K562 (cell line): ENCODE data around the gene ZNF814. TPM values are rescaled to one million over a fixed set of nuclear protein-coding genes. Genes with fewer than 3 reads are reported as not detected.

Source experiments
- ATAC-seq: fragments of 200-7000 bp; cut with Tn5 transposase; 3 replicates; pipeline ENCODE4 v1.9.1; 2020; ENCODE audit warnings: moderate library complexity
- BruUV-seq: library from RNA; stranded (reverse); fragments of 400-500 nt; replicated peaks from 2 replicates; lab custom pipeline; 2021; lab: Mats Ljungman, UMichigan
- CTCF ChIA-PET: fragments of 300-600 bp; formaldehyde crosslinking; extraction: SDS; loops from one replicate; lab custom pipeline; 2021; ENCODE audit warnings: low intra/inter-chr PET ratio; lab: Yijun Ruan, JAX
- POLR2A ChIA-PET: fragments of 300-600, 350-650 bp; sonication (Branson Sonifier 250); formaldehyde crosslinking; extraction: SDS; loops from one replicate; lab custom pipeline; 2021; ENCODE audit warnings: antibody characterized with exemption, inconsistent platforms; lab: Yijun Ruan, JAX
- DNase-seq, 4 experiments: peaks; one replicate each; pipeline versions ENCODE4 v3.0.0 to v3.0.0-alpha.2; 2011 to 2018; ENCODE audit warnings: low spot score in 3 of 4, mixed read lengths in 3 of 4; ENCODE audit errors: extremely low read depth in 1 of 4
- FAIRE-seq: peaks from 2 replicates; lab custom pipeline; 2011; peaks lifted over from hg19 to GRCh38; lab: Jason Lieb, UNC
- H2AFZ ChIP-seq: 2 replicates; pipeline ENCODE4 v1.6.0; 2011; ENCODE audit warnings: low read depth, low read length, control low read depth, inconsistent platforms
- H3K27ac ChIP-seq: fragments of 200-600 bp; 3 replicates; pipeline ENCODE4 v1.8.0; 2011; ENCODE audit warnings: low read depth, mild to moderate bottlenecking, control low read depth, inconsistent platforms, low read length, moderate library complexity, mixed read lengths; ENCODE audit errors: extremely low read depth
- H3K27me3 ChIP-seq, 2 experiments: fragments of 300-600 bp in 1 of 2; 2 replicates in 1 of 2; 3 replicates in 1 of 2; pipeline versions ENCODE4 v1.6.0 to v1.8.0; 2011; ENCODE audit warnings: inconsistent platforms in 2 of 2, low read length in 2 of 2, mild to moderate bottlenecking in 1 of 2, mixed read lengths in 1 of 2, moderate library complexity in 1 of 2; ENCODE audit not compliant: control insufficient read depth in 2 of 2, insufficient read depth in 2 of 2
- H3K36me3 ChIP-seq: fragments of 300-600 bp; 3 replicates; pipeline ENCODE4 v1.8.0; 2011; ENCODE audit warnings: mild to moderate bottlenecking, low read length, inconsistent platforms; ENCODE audit not compliant: control insufficient read depth, insufficient read depth
- H3K4me1 ChIP-seq, 2 experiments: fragments of 200-600 bp in 1 of 2; replicated peaks in 1 of 2; 2 replicates in 1 of 2; 3 replicates in 1 of 2; pipeline versions ENCODE4 v1.5.1 to v1.8.0; 2011; ENCODE audit warnings: inconsistent platforms in 2 of 2, low read length in 2 of 2, mild to moderate bottlenecking in 1 of 2, mixed read lengths in 1 of 2, moderate library complexity in 1 of 2; ENCODE audit not compliant: control insufficient read depth in 2 of 2, insufficient read depth in 2 of 2
- H3K4me2 ChIP-seq: 2 replicates; pipeline ENCODE4 v1.6.1; 2011; ENCODE audit warnings: low read length, control low read depth, inconsistent platforms, mixed read lengths; ENCODE audit not compliant: insufficient read depth
- H3K4me3 ChIP-seq: fragments of 200-600 bp; sonication (generic), shearing (Covaris generic); 2 replicates; pipeline ENCODE4 v1.5.1; 2016; ENCODE audit warnings: control low read depth, inconsistent platforms
- H3K79me2 ChIP-seq: fragments of 200-600 bp; 3 replicates; pipeline ENCODE4 v1.8.0; 2011; ENCODE audit warnings: low read length, inconsistent platforms; ENCODE audit not compliant: control insufficient read depth, insufficient read depth
- H3K9ac ChIP-seq, 2 experiments: 2 replicates each; pipeline versions ENCODE4 v1.6.0 to v1.6.1; 2011; ENCODE audit warnings: low read depth in 2 of 2, low read length in 2 of 2, control low read depth in 1 of 2, inconsistent platforms in 1 of 2, mild to moderate bottlenecking in 1 of 2, mixed read lengths in 1 of 2; ENCODE audit not compliant: insufficient read depth in 1 of 2
- H3K9me1 ChIP-seq: one replicate; pipeline ENCODE4 v1.6.0; 2011; ENCODE audit warnings: inconsistent platforms, mild to moderate bottlenecking, low read length, moderate library complexity; ENCODE audit not compliant: control insufficient read depth, insufficient read depth
- H3K9me3 ChIP-seq: replicated peaks from 2 replicates; pipeline ENCODE4 v1.5.1; 2011; ENCODE audit warnings: low read depth, low read length, inconsistent platforms; ENCODE audit not compliant: control insufficient read depth, insufficient read depth
- H4K20me1 ChIP-seq: replicated peaks from 2 replicates; pipeline ENCODE4 v1.6.1; 2011; ENCODE audit warnings: low read length, inconsistent platforms, mixed read lengths; ENCODE audit not compliant: control insufficient read depth, insufficient read depth
- ATF1 ChIP-seq, 2 experiments: fragments of 450-650 bp in 1 of 2; IDR thresholded peaks; 2 replicates each; pipeline ENCODE4 v1.6.1; 2016; ENCODE audit warnings: missing compliant biosample characterization in 1 of 2, missing genetic modification characterization in 1 of 2
- ATF7 ChIP-seq: fragments of 450-650 bp; IDR thresholded peaks from 2 replicates; pipeline ENCODE4 v1.7.1; 2014; ENCODE audit warnings: mild to moderate bottlenecking, moderate library complexity
- CEBPG ChIP-seq, 3 experiments: fragments of 200-800 bp in 1 of 3; sonication (Bioruptor generic) in 1 of 3; sonication (generic) in 1 of 3; formaldehyde crosslinking in 1 of 3; IDR thresholded peaks in 2 of 3; conservative IDR thresholded peaks in 1 of 3; 2 replicates each; pipeline versions ENCODE4 v1.6.1 to v1.8.0; 2016 to 2022; ENCODE audit warnings: missing compliant biosample characterization in 2 of 3, missing genetic modification characterization in 2 of 3, mild to moderate bottlenecking in 1 of 3, missing genetic modification reagents in 1 of 3
- CSDE1 ChIP-seq, 2 experiments: fragments of 450-650 bp; IDR thresholded peaks; 2 replicates each; pipeline ENCODE4 v1.6.1; 2016; ENCODE audit warnings: mild to moderate bottlenecking in 1 of 2
- DIDO1 ChIP-seq: fragments of 450-650 bp; IDR thresholded peaks from 2 replicates; pipeline ENCODE4 v1.6.1; 2016; ENCODE audit warnings: low read depth, missing biosample characterization, missing genetic modification characterization
- DMBX1 ChIP-seq: fragments of 250-450 bp; sonication (Bioruptor Pico); IDR thresholded peaks from 2 replicates; pipeline ENCODE4 v1.8.0; 2022; ENCODE audit warnings: inconsistent platforms, mild to moderate bottlenecking, moderate library complexity, borderline replicate concordance
- ELF1 ChIP-seq: fragments of 200-800 bp; sonication (Bioruptor generic); IDR thresholded peaks from 2 replicates; pipeline ENCODE4 v1.6.1; 2016; ENCODE audit warnings: missing genetic modification characterization, missing compliant biosample characterization
- ELF4 ChIP-seq: fragments of 450-650 bp; formaldehyde crosslinking; IDR thresholded peaks from 2 replicates; pipeline ENCODE4 v1.4.0; 2022; ENCODE audit warnings: missing genetic modification characterization
- HCFC1 ChIP-seq: IDR thresholded peaks from 2 replicates; pipeline ENCODE4 v1.6.1; 2012; ENCODE audit warnings: low read depth, low read length, improper control_type of control experiment
- KAT7 ChIP-seq: sonication (generic); formaldehyde crosslinking; IDR thresholded peaks from 2 replicates; pipeline ENCODE4 v1.8.0; 2022; ENCODE audit warnings: missing genetic modification reagents, mild to moderate bottlenecking, borderline replicate concordance
- KDM5B ChIP-seq: fragments of 200-600 bp; sonication (generic); IDR thresholded peaks from 2 replicates; pipeline ENCODE4 v1.6.1; 2012; ENCODE audit warnings: low read depth, mild to moderate bottlenecking, moderate library complexity, low read length, control low read depth, inconsistent platforms; ENCODE audit not compliant: insufficient replicate concordance
- MAFF ChIP-seq: IDR thresholded peaks from 2 replicates; pipeline ENCODE4 v1.6.1; 2012; ENCODE audit warnings: low read length, improper control_type of control experiment
- POLR2AphosphoS5 ChIP-seq: IDR thresholded peaks from 2 replicates; pipeline ENCODE4 v1.6.1; 2011; ENCODE audit warnings: mild to moderate bottlenecking, low read depth, low read length, moderate library complexity; ENCODE audit not compliant: control insufficient read depth, insufficient read depth
- SMAD2 ChIP-seq: fragments of 150-350 bp; IDR thresholded peaks from 2 replicates; pipeline ENCODE4 v1.6.1; 2014; ENCODE audit warnings: low read depth, mild to moderate bottlenecking, low read length
- ZNF699 ChIP-seq: fragments of 250-450 bp; sonication (Bioruptor Pico); IDR thresholded peaks from 2 replicates; pipeline ENCODE4 v1.8.0; 2021; ENCODE audit warnings: mild to moderate bottlenecking, moderate library complexity; ENCODE audit not compliant: insufficient replicate concordance
- WGBS: fragments of 100-300 bp; shearing (Covaris generic); methylation state at CpG from one replicate; pipeline ENCODE4 v1.1.6; 2016; ENCODE audit warnings: low coverage, mixed read lengths; ENCODE audit not compliant: insufficient coverage; ENCODE audit errors: missing lambda C conversion rate; 5-methylcytosine and 5-hydroxymethylcytosine counted together
- in situ Hi-C: fragments of 300-500 bp; cut with MboI; formaldehyde crosslinking; loops from 4 replicates; pipeline ENCODE4 v1.15.0; 2018; ENCODE audit warnings: inconsistent platforms, mixed read lengths
- intact Hi-C: fragments of 100-400 bp; cut with micrococcal nuclease; formaldehyde crosslinking; loops from 2 replicates; pipeline ENCODE4 v1.14.2; 2022
- polyA plus RNA-seq, 8 experiments: library from polyadenylated mRNA; depleted of rRNA in 4 of 8; stranded (reverse) in 5 of 8; unstranded in 3 of 8; fragments of >200 nt; fragmentation: Nextera tagmentation in 2 of 8; fragmentation: Illumina TruSeq in 1 of 8; extraction: Ambion mirVana in 2 of 8; extraction: Trizol in 1 of 8; gene quantifications; 2 replicates each; pipeline versions ENCODE4 v1.2.1 to v1.2.3, GENCODE V29; 2011 to 2014; ENCODE audit warnings: inconsistent platforms in 1 of 8, missing spikeins in 1 of 8
- total RNA-seq, 7 experiments: library from RNA; depleted of rRNA in 6 of 7; stranded (reverse); fragments of >200 nt in 6 of 7; fragmentation: Illumina TruSeq in 2 of 7; extraction: Trizol in 2 of 7; gene quantifications; 2 replicates each; pipeline versions ENCODE4 v1.2.1 to v1.2.3, GENCODE V29; 2011 to 2021; ENCODE audit warnings: low replicate concordance in 1 of 7
- TF ChIP-seq, protein P1 (sequence below): sonication (generic); formaldehyde crosslinking; IDR thresholded peaks from 2 replicates; pipeline ENCODE4 v1.5.0; 2020; ENCODE audit warnings: missing genetic modification reagents

Gene ZNF814
- total and polyA plus RNA-seq, 9 of the 15 experiments (the other 6 are each of a cell fraction or from before 2014, with no cell fraction given) = 0.42 to 3.5 (median 1.9) TPM

DNA sequence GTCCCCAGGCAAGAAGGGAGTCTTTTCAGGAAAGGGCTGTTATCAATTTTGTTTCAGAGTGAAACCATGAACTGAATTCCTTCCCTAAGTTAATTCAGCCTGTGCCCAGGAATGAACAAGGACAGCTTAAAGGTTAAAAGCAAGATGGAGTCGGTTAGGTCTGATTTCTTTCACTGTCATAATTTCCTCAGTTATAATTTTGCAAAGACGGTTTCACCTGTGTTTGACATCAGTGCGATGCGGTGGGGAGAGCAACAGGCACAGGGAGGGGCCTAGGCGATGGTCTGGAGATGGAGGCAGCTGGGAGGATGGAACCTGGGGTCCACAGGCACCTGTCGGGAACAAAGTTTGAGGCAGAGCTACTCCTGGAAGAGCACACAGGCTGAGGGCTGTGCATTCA is 68.2 kb downstream of the ZNF814 start (continued):
- no peak for TF ChIP-seq KDM5B

DNA sequence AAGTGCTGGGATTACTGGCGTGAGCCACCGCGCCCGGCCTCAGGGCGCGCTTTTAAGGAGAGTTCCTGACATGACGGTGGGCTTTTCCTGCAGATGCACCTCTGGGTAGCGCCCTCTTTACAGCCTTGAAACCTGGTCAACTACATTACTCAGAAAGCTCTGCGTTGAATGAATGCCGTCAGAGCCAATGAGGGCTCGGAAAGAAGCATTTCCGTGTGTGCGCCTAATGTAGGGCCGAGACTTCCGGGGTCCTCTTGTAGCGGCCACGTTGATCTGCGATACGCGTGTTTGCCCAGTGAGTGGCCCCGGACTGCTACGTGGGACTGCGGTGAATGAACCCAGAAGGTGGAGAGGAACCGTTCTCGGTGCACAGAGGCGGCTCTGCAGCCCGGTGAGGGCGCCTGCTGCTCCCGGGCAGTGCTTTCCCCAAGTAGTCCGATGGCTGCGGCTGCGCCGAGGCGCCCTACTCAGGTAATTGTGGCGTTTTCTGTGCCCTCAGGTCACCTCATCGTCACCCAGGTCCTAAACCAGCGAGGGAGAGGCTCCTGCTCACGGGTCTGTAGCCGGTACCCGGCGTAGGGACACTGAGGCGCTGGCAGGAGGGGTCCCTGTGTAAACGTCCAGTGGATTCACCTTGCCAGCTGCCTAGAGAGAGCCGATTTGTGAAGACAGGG is 69.2 kb downstream of the ZNF814 start:
- no peaks in the 10 kb centered on the region for H4K20me1 ChIP-seq
- H3K4me1 ChIP-seq = peaks cover 4 to 16% of the 10 kb centered on the region in 2 experiments; a peak in 3 of 5 replicates
- TF ChIP-seq ZNF699 (CRISPR knock-in tag) = no peak
- TF ChIP-seq SMAD2 = no peak
- no peak for TF ChIP-seq CEBPG (CRISPR knock-in tag; IDR thresholded peaks at IDR 0.05)
- no peak for TF ChIP-seq CEBPG (tag; conservative IDR thresholded peaks at IDR 0.05 in 1 of 2, IDR thresholded peaks at IDR 0.05 in 1 of 2)
- peak; percentile 76 for TF ChIP-seq HCFC1
- TF ChIP-seq DIDO1 = peak; percentile 44; the same call in 1 of the 2 replicates
- TF ChIP-seq POLR2AphosphoS5 = peak; percentile 63; the same call in 1 of the 2 replicates
- TF ChIP-seq CSDE1 (IDR thresholded peaks at IDR 0.05) = no peak
- no peak for TF ChIP-seq ATF1 (CRISPR knock-in tag; IDR thresholded peaks at IDR 0.05)
- TF ChIP-seq ATF1 (tag; IDR thresholded peaks at IDR 0.05) = peak; percentile 89
- no peak for TF ChIP-seq MAFF
- TF ChIP-seq, protein P1, sequence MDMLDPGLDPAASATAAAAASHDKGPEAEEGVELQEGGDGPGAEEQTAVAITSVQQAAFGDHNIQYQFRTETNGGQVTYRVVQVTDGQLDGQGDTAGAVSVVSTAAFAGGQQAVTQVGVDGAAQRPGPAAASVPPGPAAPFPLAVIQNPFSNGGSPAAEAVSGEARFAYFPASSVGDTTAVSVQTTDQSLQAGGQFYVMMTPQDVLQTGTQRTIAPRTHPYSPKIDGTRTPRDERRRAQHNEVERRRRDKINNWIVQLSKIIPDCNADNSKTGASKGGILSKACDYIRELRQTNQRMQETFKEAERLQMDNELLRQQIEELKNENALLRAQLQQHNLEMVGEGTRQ (CRISPR knock-in tag) = no peak
- TF ChIP-seq ELF1 (tag) = peak; percentile 93
- TF ChIP-seq KAT7 (CRISPR knock-in tag) = peak; percentile 26; the same call in 1 of the 2 replicates
- peak; percentile 69; the same call in 1 of the 2 replicates for TF ChIP-seq ELF4 (CRISPR knock-in tag)
- TF ChIP-seq DMBX1 (CRISPR knock-in tag) = no peak; the same call in 1 of the 2 replicates
- TF ChIP-seq ATF7 = peak; percentile 84

More for the DNA sequence above, 69.2 kb downstream of the ZNF814 start:
- peaks cover 40% of the 10 kb centered on the region for H3K36me3 ChIP-seq
- in situ Hi-C loops (no loop called here), intact Hi-C loops (no loop called here)
- FAIRE-seq (peak; percentile 94), ATAC-seq (peak; percentile 91), DNase-seq (peak; percentile 82 to 94 (median 90))
- no peaks in the 10 kb centered on the region for H3K9me3 ChIP-seq
- peak overlapping the region; percentile 95 to 100 for H3K9ac ChIP-seq
- peak overlapping the region; percentile 91 for H3K4me3 ChIP-seq
- CTCF ChIA-PET = no interaction called here
- TSS peak; percentile 61 for BruUV-seq
- peak overlapping the region; percentile 83 for H3K4me2 ChIP-seq
- POLR2A ChIA-PET = interaction anchor here (0.6 to 1.6 kb wide), 5 partner anchors 8 to 187 kb away, joined by 3 to 9 read pairs (median 5); partner anchors contain the start of genes ZNF211 and ZNF587
- WGBS = under 1% methylated on average over 40 of the region's 44 CpGs
- H3K9me1 ChIP-seq = no peaks in the 10 kb centered on the region
- H2AFZ ChIP-seq = peak overlapping the region; percentile 89
- peaks cover 57% of the 10 kb centered on the region for H3K79me2 ChIP-seq
- H3K27me3 ChIP-seq = no peaks in the 10 kb centered on the region
- peak overlapping the region; percentile 87 for H3K27ac ChIP-seq
